A673 (cell line): ENCODE measurements around the gene ASB16. TPM values are rescaled to one million over a fixed set of nuclear protein-coding genes. Genes with fewer than 3 reads are reported as not detected.

ENCODE experiments used
- BruUV-seq: library from RNA; stranded (reverse); fragments of 400-500 nt; replicated peaks from 2 replicates; lab custom pipeline; 2021; lab: Mats Ljungman, UMichigan
- CTCF ChIA-PET: fragments of 300-600 bp; sonication (Branson Sonifier 250); formaldehyde crosslinking; loops from one replicate; lab custom pipeline; 2022; ENCODE audit warnings: antibody characterized with exemption; lab: Charles Lee
- POLR2A ChIA-PET: fragments of 300-600 bp; sonication (Branson Sonifier 250); formaldehyde crosslinking; loops from one replicate; lab custom pipeline; 2022; ENCODE audit warnings: antibody characterized with exemption; ENCODE audit not compliant: low non-redundant PET; lab: Charles Lee
- DNase-seq: peaks from one replicate; pipeline ENCODE4 v3.0.0-alpha.2; 2015; ENCODE audit warnings: low spot score
- H3K27ac ChIP-seq: fragments of 200-600 bp; sonication (generic); 2 replicates; pipeline ENCODE4 v1.5.1; 2016; ENCODE audit warnings: mixed run types, low read depth, mild to moderate bottlenecking, mixed read lengths, antibody characterized with exemption, low read length; ENCODE audit not compliant: poor library complexity, severe bottlenecking
- H3K27me3 ChIP-seq: fragments of 200-600 bp; sonication (generic); replicated peaks from 2 replicates; pipeline ENCODE4 v1.6.1; 2017; ENCODE audit warnings: mixed run types, low read depth, mild to moderate bottlenecking, mixed read lengths, antibody characterized with exemption, low read length; ENCODE audit not compliant: insufficient read depth, poor library complexity
- H3K36me3 ChIP-seq: fragments of 200-600 bp; sonication (generic); 2 replicates; pipeline ENCODE4 v1.6.1; 2016; ENCODE audit warnings: mixed run types, mild to moderate bottlenecking, mixed read lengths, antibody characterized with exemption, low read length; ENCODE audit not compliant: insufficient read depth, poor library complexity, severe bottlenecking
- H3K4me1 ChIP-seq: fragments of 200-600 bp; sonication (generic); 2 replicates; pipeline ENCODE4 v1.6.1; 2017; ENCODE audit warnings: mixed run types, mild to moderate bottlenecking, mixed read lengths, antibody characterized with exemption, low read length; ENCODE audit not compliant: insufficient read depth, poor library complexity, severe bottlenecking
- H3K4me3 ChIP-seq: fragments of 200-600 bp; sonication (generic); 2 replicates; pipeline ENCODE4 v1.5.1; 2016; ENCODE audit warnings: low read depth, mixed run types, mild to moderate bottlenecking, mixed read lengths, low read length; ENCODE audit not compliant: poor library complexity, severe bottlenecking
- H3K9me3 ChIP-seq: fragments of 200-600 bp; sonication (generic); 2 replicates; pipeline ENCODE4 v1.6.1; 2016; ENCODE audit warnings: mixed run types, low read depth, mild to moderate bottlenecking, mixed read lengths, antibody characterized with exemption, low read length; ENCODE audit not compliant: poor library complexity, severe bottlenecking
- EZH2 ChIP-seq: fragments of 200-600 bp; sonication (generic); IDR thresholded peaks from 2 replicates; pipeline ENCODE4 v1.6.1; 2017; ENCODE audit warnings: borderline replicate concordance, low read depth, mild to moderate bottlenecking, mixed read lengths, antibody characterized with exemption, low read length; ENCODE audit not compliant: poor library complexity, severe bottlenecking
- intact Hi-C: fragments of 100-400 bp; cut with micrococcal nuclease; formaldehyde crosslinking; loops from one replicate; pipeline ENCODE4 v1.10.0; 2022; ENCODE audit not compliant: unreplicated experiment
- total RNA-seq: library from RNA; stranded (reverse); gene quantifications from 2 replicates; pipeline ENCODE4 v1.2.3, GENCODE V29; 2021
- TF ChIP-seq, protein P1 (sequence below): fragments of 300-800, 200-600 bp; sonication (generic); conservative IDR thresholded peaks from 2 replicates; pipeline ENCODE4 v1.5.1; 2017; ENCODE audit warnings: low read depth, mild to moderate bottlenecking, antibody characterized with exemption, low read length, moderate library complexity, mixed read lengths

Gene ASB16
- total RNA-seq, 1 experiment from 2014 or later = 0.17 TPM

GRCh38 chr17:44192750-44193149, 22.2 kb downstream of the ASB16 start:
- TF ChIP-seq EZH2 = no peak
- TF ChIP-seq, protein P1, sequence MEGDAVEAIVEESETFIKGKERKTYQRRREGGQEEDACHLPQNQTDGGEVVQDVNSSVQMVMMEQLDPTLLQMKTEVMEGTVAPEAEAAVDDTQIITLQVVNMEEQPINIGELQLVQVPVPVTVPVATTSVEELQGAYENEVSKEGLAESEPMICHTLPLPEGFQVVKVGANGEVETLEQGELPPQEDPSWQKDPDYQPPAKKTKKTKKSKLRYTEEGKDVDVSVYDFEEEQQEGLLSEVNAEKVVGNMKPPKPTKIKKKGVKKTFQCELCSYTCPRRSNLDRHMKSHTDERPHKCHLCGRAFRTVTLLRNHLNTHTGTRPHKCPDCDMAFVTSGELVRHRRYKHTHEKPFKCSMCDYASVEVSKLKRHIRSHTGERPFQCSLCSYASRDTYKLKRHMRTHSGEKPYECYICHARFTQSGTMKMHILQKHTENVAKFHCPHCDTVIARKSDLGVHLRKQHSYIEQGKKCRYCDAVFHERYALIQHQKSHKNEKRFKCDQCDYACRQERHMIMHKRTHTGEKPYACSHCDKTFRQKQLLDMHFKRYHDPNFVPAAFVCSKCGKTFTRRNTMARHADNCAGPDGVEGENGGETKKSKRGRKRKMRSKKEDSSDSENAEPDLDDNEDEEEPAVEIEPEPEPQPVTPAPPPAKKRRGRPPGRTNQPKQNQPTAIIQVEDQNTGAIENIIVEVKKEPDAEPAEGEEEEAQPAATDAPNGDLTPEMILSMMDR = no peak
- no TSS peak for BruUV-seq
- Histone ChIP-seq H3K27me3 (no peaks in the 10 kb centered on the region), H3K9me3 (no peaks in the 10 kb centered on the region), H3K4me1 (peaks cover 7% of the 10 kb centered on the region), H3K4me3 (no peak overlapping the region), H3K36me3 (peaks cover 29% of the 10 kb centered on the region), H3K27ac (no peak overlapping the region)
- intact Hi-C loops = no loop called here
- no peak for DNase-seq
- ChIA-PET CTCF (no interaction called here), POLR2A (no interaction called here)

GRCh38 chr17:44193326-44194084, 23.0 kb downstream of the ASB16 start:
- no peaks in the 10 kb centered on the region for H3K9me3 ChIP-seq
- CTCF ChIA-PET = no interaction called here

DNA sequence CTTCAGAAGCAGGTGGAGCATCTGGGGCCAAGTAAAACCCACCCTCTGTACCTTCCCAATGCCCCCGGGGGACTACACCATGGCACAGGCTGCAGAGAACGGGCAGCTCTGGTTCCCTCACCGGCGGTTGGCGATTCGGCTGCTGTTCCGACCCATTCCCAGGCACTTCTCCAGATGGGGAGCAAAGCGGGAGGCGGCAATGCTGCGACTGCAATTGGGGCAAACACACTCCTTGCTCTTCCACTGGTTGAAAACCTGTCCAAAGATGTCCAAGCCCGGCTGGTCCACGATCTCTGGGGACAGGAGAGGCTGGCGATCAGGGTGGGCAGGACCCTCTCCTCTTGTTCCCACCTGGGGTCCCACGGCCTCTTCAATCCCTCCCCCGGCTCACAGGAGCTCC, 26.6 kb downstream of the ASB16 start:
- no peaks in the 10 kb centered on the region for H3K4me1 ChIP-seq
- no peak for TF ChIP-seq EZH2
- TF ChIP-seq, protein P1 = no peak
- H3K27me3 ChIP-seq = no peaks in the 10 kb centered on the region
- DNase-seq = no peak
- no peak overlapping the region for H3K27ac ChIP-seq
- ChIA-PET CTCF (no interaction called here), POLR2A (no interaction called here)
- no TSS peak for BruUV-seq
- intact Hi-C loops = no loop called here
- peaks cover 29% of the 10 kb centered on the region for H3K36me3 ChIP-seq
- H3K9me3 ChIP-seq = no peaks in the 10 kb centered on the region
- H3K4me3 ChIP-seq = no peak overlapping the region

More at GRCh38 chr17:44193326-44194084, 23.0 kb downstream of the ASB16 start:
- Histone ChIP-seq H3K27ac (no peak overlapping the region), H3K36me3 (peaks cover 29% of the 10 kb centered on the region), H3K27me3 (no peaks in the 10 kb centered on the region), H3K4me3 (no peak overlapping the region), H3K4me1 (no peaks in the 10 kb centered on the region)
- TF ChIP-seq EZH2 = no peak
- TF ChIP-seq, protein P1 = no peak
- BruUV-seq = no TSS peak
- POLR2A ChIA-PET = no interaction called here
- DNase-seq = no peak
- intact Hi-C loops = no loop called here
